Fibroblast of peridontal ligament (primary cell): ENCODE measurements around the gene WFDC12.
A peak's percentile ranks its signal among the peaks of the same experiment; 100 is the strongest.

Source experiments
- DNase-seq: peaks from one replicate; pipeline ENCODE4 v3.0.0-alpha.2; 2010; ENCODE audit errors: extremely low read depth

The WFDC12 gene

GRCh38 chr20:45115386-45115774 is 8.9 kb downstream of the WFDC12 start:
- DNase-seq = no peak

DNA sequence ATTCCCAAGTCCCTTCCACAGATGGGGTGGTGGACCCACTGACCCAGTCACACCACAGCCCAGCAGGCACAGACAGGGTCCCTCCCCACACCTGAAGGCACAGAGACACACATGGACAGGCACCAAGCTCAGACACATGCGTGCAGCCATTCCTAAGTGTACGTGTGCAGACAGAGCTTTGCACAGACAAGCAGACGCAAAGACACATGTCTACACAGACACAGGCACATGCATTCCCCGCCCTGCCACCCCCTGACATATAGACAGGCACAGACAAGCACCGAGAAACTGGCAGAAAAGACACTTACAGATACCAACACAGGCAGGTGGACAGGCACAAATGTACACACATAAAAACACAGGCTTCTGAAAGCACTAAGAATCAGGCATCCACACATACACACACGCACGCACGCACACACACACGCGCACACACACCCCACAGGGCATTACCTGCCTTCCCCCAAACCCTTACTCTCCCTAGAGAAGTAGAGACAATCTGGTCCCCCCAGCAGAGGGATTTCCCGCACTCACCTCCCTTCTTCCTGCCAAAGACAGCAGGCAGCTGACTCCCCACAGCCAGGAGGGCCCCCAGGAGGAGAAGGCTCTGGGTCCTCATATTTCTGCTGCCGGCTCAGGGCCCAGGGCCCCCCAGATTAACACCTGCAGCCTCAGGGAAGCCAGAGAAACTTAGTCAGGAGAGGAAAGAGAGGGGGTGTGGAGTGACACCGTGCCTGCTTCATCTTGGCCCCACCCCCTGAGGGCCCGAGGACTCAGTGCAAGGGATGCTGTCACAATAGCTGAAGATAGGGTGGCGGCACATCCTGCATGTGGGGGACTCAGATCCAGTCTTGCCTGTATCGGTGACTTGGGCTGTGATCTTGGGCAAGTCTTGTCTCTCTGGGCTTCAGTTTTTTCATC is 9.5 kb downstream of the WFDC12 start, which contains the start of gene WFDC5:
Gene WFDC5, minus strand, starts transcription at position 710 of the 921 bp plus-strand sequence. Its CDS starts 91 bp downstream, at position 619.
- DNase-seq = no peak

GRCh38 chr20:45113865-45114264 is 10.4 kb downstream of the WFDC12 start:
- no peak for DNase-seq

DNA sequence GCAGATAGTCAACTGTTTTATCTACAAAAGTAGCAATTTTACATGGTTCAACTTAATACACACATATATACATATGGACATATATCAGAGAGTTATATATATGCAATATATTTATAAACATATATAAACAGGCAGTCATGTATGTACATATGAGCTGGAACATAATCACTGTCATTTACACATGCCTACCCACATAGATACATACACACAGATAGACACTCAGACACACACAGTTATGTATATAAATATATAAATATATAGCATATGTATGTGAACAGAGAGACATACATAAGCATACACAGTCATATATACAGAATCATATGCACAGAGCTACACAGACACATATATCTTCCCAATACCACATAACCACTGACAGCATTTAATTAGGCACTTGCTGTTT is 11.5 kb downstream of the WFDC12 start:
- DNase-seq = no peak

DNA sequence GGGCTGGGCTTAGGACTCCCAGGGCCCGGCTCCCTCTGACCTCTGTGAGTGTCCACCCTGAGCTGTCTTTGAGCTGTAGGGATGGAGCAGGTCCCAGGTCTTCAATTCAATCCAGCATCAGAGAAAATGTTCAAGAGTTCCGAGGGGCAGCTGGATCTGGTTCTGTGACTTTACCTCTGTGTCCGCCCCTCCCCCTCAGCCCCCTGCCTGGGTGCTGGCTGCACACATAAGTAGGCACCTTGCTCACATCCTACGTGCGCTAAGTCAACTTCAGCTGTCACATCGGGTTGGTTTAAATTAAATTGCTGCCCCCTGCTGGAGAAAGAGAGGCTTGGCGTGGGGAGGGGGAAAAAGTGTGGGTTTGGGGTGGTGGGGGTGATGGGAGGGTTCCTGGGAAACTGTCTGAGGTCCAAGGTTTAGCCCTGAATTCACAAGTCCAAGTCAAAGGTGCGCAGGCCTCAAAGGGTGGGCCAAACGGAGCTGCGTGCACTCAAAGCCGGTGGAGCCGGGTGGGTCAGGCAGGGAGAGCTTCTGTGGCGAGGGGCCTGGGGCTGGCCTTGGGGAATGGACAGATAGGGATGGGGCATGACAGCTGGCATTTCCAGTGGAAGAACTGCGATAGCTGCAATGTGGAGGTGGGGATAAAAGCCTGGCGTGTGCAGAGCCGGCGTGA is 12.3 kb downstream of the WFDC12 start:
- no peak for DNase-seq

GRCh38 chr20:45111285-45111684 is 13.0 kb downstream of the WFDC12 start:
- no peak for DNase-seq

DNA sequence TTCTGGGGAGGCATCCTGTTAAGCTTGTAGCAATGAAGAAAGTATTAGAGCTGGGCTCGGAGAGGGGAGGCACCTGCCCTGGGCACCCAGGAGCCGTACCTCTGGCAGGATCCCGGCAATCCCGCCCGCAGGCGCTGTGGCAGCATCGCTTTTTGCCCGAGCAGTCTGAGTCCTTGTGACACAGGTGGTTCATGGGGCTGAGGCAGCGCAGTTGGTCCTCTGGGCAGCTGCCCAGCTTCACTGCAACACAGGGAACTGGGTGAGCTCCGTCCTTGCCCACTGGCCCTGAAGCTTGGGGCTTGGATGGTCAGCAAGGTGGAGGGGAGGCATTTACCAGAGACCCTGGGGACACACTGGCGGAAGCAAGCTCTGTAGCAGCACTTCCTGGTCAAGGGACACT is 14.0 kb downstream of the WFDC12 start:
- no peak for DNase-seq

DNA sequence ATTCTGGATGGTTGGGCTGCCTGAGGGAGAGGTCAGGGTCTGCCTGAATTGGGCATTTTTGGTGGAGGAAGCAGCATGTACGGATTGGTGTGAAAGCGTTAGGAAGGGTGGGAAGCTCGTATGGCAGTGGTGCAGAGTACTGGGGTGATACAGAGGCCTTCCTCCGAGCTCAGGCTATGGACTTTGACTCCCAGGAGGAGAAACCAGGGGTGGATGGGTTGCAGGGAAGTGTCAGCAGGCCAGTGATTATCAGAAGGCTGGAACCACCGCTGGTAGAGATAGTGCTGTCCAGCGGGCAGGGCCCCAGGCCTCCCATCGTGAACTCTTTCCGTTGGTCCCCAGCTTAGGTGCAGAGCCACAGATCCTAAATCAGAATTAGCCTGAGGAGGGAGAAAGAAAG is 14.6 kb downstream of the WFDC12 start:
- DNase-seq = no peak

DNA sequence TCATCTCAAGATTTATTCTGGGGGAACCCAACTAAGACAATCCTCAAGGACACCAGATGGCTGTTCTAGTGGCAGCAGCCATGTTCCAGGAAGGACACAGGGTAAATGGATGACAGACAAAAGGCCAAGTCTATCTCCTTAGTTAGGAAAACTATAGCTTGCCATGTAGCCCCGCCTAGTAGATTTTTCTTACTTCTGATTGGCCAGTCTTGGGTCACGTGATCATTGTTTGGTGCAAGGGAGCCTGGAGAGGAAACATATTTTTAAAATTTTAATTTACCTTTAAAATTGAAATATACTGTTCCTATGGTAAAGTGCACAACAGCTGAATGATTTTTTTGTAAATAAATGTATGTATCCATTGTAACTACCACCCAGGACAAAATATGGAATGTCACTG is 18.9 kb downstream of the WFDC12 start:
- no peak for DNase-seq

- peak; percentile 89 for DNase-seq
These were observed 19.5 kb downstream of the WFDC12 start for GRCh38 chr20:45104786-45105185.

DNA sequence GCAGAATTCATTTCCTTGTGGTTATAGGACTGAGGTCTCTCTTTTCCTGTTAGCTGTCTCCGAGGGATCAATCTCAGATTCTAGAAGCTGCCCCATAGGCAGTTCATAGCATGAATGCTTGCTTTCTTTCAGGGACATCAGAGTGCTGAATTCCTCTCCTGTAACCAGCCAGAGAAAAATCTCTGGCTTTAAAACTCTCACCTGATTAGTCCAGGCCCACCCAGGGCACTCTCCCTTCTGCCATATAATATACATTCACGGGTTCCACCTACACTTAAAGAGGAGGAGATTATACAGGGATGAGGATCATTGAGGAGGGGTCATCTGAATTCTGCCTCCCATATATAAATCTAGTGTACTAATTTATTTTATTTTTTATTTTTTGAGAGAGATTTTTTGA is 21.2 kb downstream of the WFDC12 start:
- DNase-seq = no peak

GRCh38 chr20:45101333-45101850 is 22.9 kb downstream of the WFDC12 start:
- no peak for DNase-seq

GRCh38 chr20:45100563-45101245 is 23.6 kb downstream of the WFDC12 start, which contains the start of gene KCNS1:
TSS of gene KCNS1 (minus strand) at chr20:45101127. CDS start at chr20:45099236, 1,891 bp downstream.
- DNase-seq = no peak

- no peak for DNase-seq
These were observed 26.0 kb downstream of the WFDC12 start for GRCh38 chr20:45098103-45098773.

DNA sequence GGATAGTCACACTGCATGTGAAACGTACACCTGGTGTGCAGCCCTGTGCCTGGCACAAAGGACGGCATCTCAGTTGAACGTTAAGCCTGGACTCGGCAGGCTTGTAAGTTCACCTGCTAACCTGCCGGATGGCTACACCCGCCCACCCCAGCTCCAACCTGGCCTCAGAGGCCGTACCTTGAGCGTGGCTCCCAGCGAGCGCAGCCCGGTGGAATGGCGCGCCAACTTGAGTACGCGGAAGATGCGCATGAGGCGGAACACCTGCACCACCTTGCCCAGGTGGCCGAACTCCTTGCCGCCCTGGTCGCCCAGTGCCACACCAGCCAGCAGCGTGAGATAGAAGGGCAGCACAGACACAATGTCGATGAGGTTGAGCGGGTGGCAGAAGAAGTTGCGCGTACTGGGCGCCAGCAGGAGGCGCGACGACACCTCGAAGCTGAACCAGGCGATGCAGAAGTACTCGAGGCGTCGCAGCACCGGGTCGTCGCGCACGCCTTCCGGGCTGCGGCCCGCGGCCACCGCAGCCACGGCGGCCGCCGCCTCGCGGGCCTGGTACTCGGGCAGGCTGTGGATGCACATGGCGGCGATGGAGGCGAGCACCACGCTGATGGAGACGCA is 26.7 kb downstream of the WFDC12 start:
- no peak for DNase-seq

GRCh38 chr20:45096781-45097180 is 27.5 kb downstream of the WFDC12 start:
- DNase-seq = no peak

GRCh38 chr20:45095805-45096238 is 28.4 kb downstream of the WFDC12 start:
- DNase-seq = peak; percentile 84

GRCh38 chr20:45094864-45095574 is 29.2 kb downstream of the WFDC12 start:
- no peak for DNase-seq

DNA sequence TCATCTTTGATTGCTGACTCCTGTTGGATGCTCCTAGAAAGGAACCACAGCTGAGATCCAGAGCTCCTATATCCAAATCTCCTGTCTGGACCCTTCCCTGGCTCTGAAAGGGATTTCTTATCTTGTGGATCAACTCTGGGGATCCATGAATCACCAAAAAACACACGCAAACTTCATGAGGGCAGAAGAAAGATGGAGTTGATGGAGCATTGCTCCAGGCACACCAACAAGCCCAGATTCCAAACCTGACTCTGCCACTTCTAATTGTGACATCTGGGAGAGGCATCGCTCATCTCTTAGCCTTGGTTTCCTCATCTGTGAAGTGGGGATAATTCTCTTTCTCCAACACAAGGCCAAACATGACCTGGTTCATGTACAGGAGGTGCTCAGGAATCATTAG is 30.1 kb downstream of the WFDC12 start:
- DNase-seq = no peak

DNA sequence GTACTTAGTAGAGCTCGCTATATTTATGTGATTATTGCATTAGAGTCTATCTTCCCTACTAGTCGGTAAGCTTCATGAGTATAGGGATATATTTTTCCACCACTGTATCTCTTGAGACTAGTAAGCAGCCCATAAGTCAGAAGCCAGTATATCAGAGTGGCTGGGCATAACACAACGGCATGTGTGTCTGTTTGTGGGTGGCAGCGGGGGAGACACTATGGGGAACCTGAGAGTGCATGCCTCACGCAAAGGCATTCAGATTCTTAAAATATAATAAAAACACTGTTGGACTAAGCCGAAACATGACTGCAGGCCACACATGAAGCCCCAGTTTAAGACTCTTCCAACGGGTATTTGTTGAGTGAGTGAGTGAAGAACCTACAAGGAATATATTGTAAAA is 31.4 kb downstream of the WFDC12 start:
- no peak for DNase-seq
